Trophoblast cell (in vitro differentiated cells and primary cell): ENCODE results near the gene LMAN1L.

Experiments used
- DNase-seq, 2 donors: peaks; one replicate each; pipeline ENCODE4 v3.0.0-alpha.2; 2016
- H2AFZ ChIP-seq: 2 replicates; pipeline ENCODE4 v1.6.1; 2013; ENCODE audit warnings: low read length, moderate library complexity, mild to moderate bottlenecking; ENCODE audit not compliant: insufficient read depth, poor library complexity
- H2AK5ac ChIP-seq: 2 replicates; pipeline ENCODE4 v1.6.1; 2013; ENCODE audit warnings: mild to moderate bottlenecking, low read length
- H2BK120ac ChIP-seq: 2 replicates; pipeline ENCODE4 v1.6.1; 2013; ENCODE audit warnings: low read length, mild to moderate bottlenecking, moderate library complexity; ENCODE audit not compliant: insufficient read depth, poor library complexity
- H2BK12ac ChIP-seq: 2 replicates; pipeline ENCODE4 v1.6.1; 2013; ENCODE audit warnings: mild to moderate bottlenecking, low read length, moderate library complexity
- H2BK5ac ChIP-seq: 2 replicates; pipeline ENCODE4 v1.6.1; 2013; ENCODE audit warnings: low read length, low read depth, moderate library complexity, mild to moderate bottlenecking; ENCODE audit not compliant: poor library complexity
- H3K14ac ChIP-seq: 2 replicates; pipeline ENCODE4 v1.6.1; 2013; ENCODE audit warnings: mild to moderate bottlenecking, low read length
- H3K18ac ChIP-seq: 2 replicates; pipeline ENCODE4 v1.6.1; 2013; ENCODE audit warnings: mild to moderate bottlenecking, low read length
- H3K23ac ChIP-seq: 2 replicates; pipeline ENCODE4 v1.6.1; 2013; ENCODE audit warnings: low read length
- H3K27ac ChIP-seq: 2 replicates; pipeline ENCODE4 v1.5.1; 2013; ENCODE audit warnings: low read depth, mild to moderate bottlenecking, inconsistent platforms, low read length, moderate library complexity
- H3K27me3 ChIP-seq: 2 replicates; pipeline ENCODE4 v1.6.1; 2013; ENCODE audit warnings: inconsistent platforms, mild to moderate bottlenecking, low read length, moderate library complexity; ENCODE audit not compliant: insufficient read depth
- H3K36me3 ChIP-seq, 2 experiments: 1 replicate in 1 of 2; 2 replicates in 1 of 2; pipeline ENCODE4 v1.6.1; 2013; ENCODE audit warnings: low read length in 2 of 2, mild to moderate bottlenecking in 2 of 2, moderate library complexity in 1 of 2; ENCODE audit not compliant: insufficient read depth in 2 of 2, control insufficient read depth in 1 of 2
- H3K4ac ChIP-seq: 2 replicates; pipeline ENCODE4 v1.6.1; 2013; ENCODE audit warnings: low read depth, mild to moderate bottlenecking, low read length, moderate library complexity
- H3K4me1 ChIP-seq, 2 experiments: 1 replicate in 1 of 2; 2 replicates in 1 of 2; pipeline ENCODE4 v1.6.1; 2013; ENCODE audit warnings: low read length in 2 of 2, mild to moderate bottlenecking in 2 of 2, moderate library complexity in 1 of 2; ENCODE audit not compliant: insufficient read depth in 2 of 2, control insufficient read depth in 1 of 2
- H3K4me2 ChIP-seq: 2 replicates; pipeline ENCODE4 v1.6.1; 2013; ENCODE audit warnings: inconsistent platforms, mild to moderate bottlenecking, low read length, moderate library complexity
- H3K4me3 ChIP-seq: 2 replicates; pipeline ENCODE4 v1.5.1; 2013; ENCODE audit warnings: mild to moderate bottlenecking, low read depth, low read length, inconsistent platforms
- H3K79me1 ChIP-seq: one replicate; pipeline ENCODE4 v1.6.1; 2013; ENCODE audit warnings: low read length
- H3K79me2 ChIP-seq: 2 replicates; pipeline ENCODE4 v1.6.1; 2013; ENCODE audit warnings: low read length, mild to moderate bottlenecking; ENCODE audit not compliant: control insufficient read depth, insufficient read depth, poor library complexity
- H3K9ac ChIP-seq: 2 replicates; pipeline ENCODE4 v1.6.1; 2013; ENCODE audit warnings: mild to moderate bottlenecking, low read length
- H3K9me3 ChIP-seq: 2 replicates; pipeline ENCODE4 v1.6.1; 2013; ENCODE audit warnings: low read depth, mild to moderate bottlenecking, control low read depth, inconsistent platforms, low read length; ENCODE audit not compliant: insufficient read depth
- H4K12ac ChIP-seq: 2 replicates; pipeline ENCODE4 v1.6.1; 2013; ENCODE audit warnings: low read depth, mild to moderate bottlenecking, low read length, moderate library complexity
- H4K8ac ChIP-seq: 2 replicates; pipeline ENCODE4 v1.6.1; 2013; ENCODE audit warnings: low read depth, mild to moderate bottlenecking, low read length, moderate library complexity
- H4K91ac ChIP-seq: one replicate; pipeline ENCODE4 v1.6.1; 2013; ENCODE audit warnings: low read depth, mild to moderate bottlenecking, low read length, moderate library complexity
- WGBS: extraction: QIAGEN DNeasy Blood & Tissue Kit; methylation state at CpG from one replicate; pipeline ENCODE4 v1.1.7; 2013; ENCODE audit warnings: missing lambda C conversion rate; ENCODE audit not compliant: insufficient read length, insufficient coverage; ENCODE audit errors: extremely low coverage; 5-methylcytosine and 5-hydroxymethylcytosine counted together

LMAN1L gene

GRCh38 chr15:74768771-74769342, 43.8 kb upstream of the LMAN1L start:
- no peak overlapping the region for H2BK12ac ChIP-seq
- H4K12ac ChIP-seq, result no peak overlapping the region
- peak overlapping the region; percentile 2 for H3K4me2 ChIP-seq
- no CpG with 5 or more reads among the region's 9 CpGs for WGBS
- H4K8ac ChIP-seq, result no peak overlapping the region
- no peaks in the 10 kb centered on the region for H3K9me3 ChIP-seq
- H2BK120ac ChIP-seq, result no peak overlapping the region
- no peak overlapping the region for H3K4me3 ChIP-seq
- no peak overlapping the region for H3K4ac ChIP-seq
- H3K14ac ChIP-seq, result no peak overlapping the region
- peak; percentile 48 to 73 for DNase-seq
- H3K4me1 ChIP-seq, result no peaks in the 10 kb centered on the region
- no peak overlapping the region for H2BK5ac ChIP-seq
- no peak overlapping the region for H2AK5ac ChIP-seq
- no peaks in the 10 kb centered on the region for H3K27me3 ChIP-seq
- no peaks in the 10 kb centered on the region for H3K36me3 ChIP-seq
- H3K79me1 ChIP-seq, result no peaks in the 10 kb centered on the region
- no peak overlapping the region for H3K23ac ChIP-seq
- H3K9ac ChIP-seq, result no peak overlapping the region
- no peak overlapping the region for H2AFZ ChIP-seq
- H3K27ac ChIP-seq, result no peak overlapping the region
- no peak overlapping the region for H3K18ac ChIP-seq
- H4K91ac ChIP-seq, result no peak overlapping the region
- H3K79me2 ChIP-seq, result no peaks in the 10 kb centered on the region

GRCh38 chr15:74769463-74770025, 43.1 kb upstream of the LMAN1L start:
- no peak for DNase-seq
- no peak overlapping the region for H4K8ac ChIP-seq
- no peaks in the 10 kb centered on the region for H3K36me3 ChIP-seq
- H3K4me1 ChIP-seq, result no peaks in the 10 kb centered on the region
- no peak overlapping the region for H3K27ac ChIP-seq
- H2AFZ ChIP-seq, result no peak overlapping the region
- H3K4me2 ChIP-seq, result no peak overlapping the region
- H2BK120ac ChIP-seq, result no peak overlapping the region
- H4K12ac ChIP-seq, result no peak overlapping the region
- H3K9me3 ChIP-seq, result no peaks in the 10 kb centered on the region
- H3K79me2 ChIP-seq, result no peaks in the 10 kb centered on the region
- no peak overlapping the region for H3K18ac ChIP-seq
- H3K79me1 ChIP-seq, result no peaks in the 10 kb centered on the region
- no peak overlapping the region for H3K9ac ChIP-seq
- no peak overlapping the region for H3K4me3 ChIP-seq
- H3K27me3 ChIP-seq, result no peaks in the 10 kb centered on the region
- H3K23ac ChIP-seq, result no peak overlapping the region
- no peak overlapping the region for H2BK5ac ChIP-seq
- no peak overlapping the region for H4K91ac ChIP-seq
- no peak overlapping the region for H2AK5ac ChIP-seq
- no peak overlapping the region for H2BK12ac ChIP-seq
- WGBS, result no CpG with 5 or more reads among the region's 7 CpGs
- no peak overlapping the region for H3K4ac ChIP-seq
- H3K14ac ChIP-seq, result no peak overlapping the region

GRCh38 chr15:74770211-74770903, 42.3 kb upstream of the LMAN1L start:
- no peaks in the 10 kb centered on the region for H3K79me1 ChIP-seq
- H2AK5ac ChIP-seq, result no peak overlapping the region
- WGBS, result no CpG with 5 or more reads among the region's 4 CpGs
- no peak overlapping the region for H2BK12ac ChIP-seq
- H3K4me1 ChIP-seq, result no peaks in the 10 kb centered on the region
- no peak overlapping the region for H2BK120ac ChIP-seq
- no peak overlapping the region for H3K23ac ChIP-seq
- no peak for DNase-seq
- H3K18ac ChIP-seq, result no peak overlapping the region
- H3K4me3 ChIP-seq, result no peak overlapping the region
- H4K8ac ChIP-seq, result no peak overlapping the region
- no peaks in the 10 kb centered on the region for H3K36me3 ChIP-seq
- no peak overlapping the region for H3K4me2 ChIP-seq
- H3K9ac ChIP-seq, result no peak overlapping the region
- no peak overlapping the region for H3K4ac ChIP-seq
- H3K14ac ChIP-seq, result no peak overlapping the region
- no peak overlapping the region for H4K12ac ChIP-seq
- H3K27me3 ChIP-seq, result no peaks in the 10 kb centered on the region
- H3K9me3 ChIP-seq, result no peaks in the 10 kb centered on the region
- H3K27ac ChIP-seq, result no peak overlapping the region
- no peak overlapping the region for H4K91ac ChIP-seq
- no peak overlapping the region for H2AFZ ChIP-seq
- H2BK5ac ChIP-seq, result no peak overlapping the region
- H3K79me2 ChIP-seq, result no peaks in the 10 kb centered on the region

DNA sequence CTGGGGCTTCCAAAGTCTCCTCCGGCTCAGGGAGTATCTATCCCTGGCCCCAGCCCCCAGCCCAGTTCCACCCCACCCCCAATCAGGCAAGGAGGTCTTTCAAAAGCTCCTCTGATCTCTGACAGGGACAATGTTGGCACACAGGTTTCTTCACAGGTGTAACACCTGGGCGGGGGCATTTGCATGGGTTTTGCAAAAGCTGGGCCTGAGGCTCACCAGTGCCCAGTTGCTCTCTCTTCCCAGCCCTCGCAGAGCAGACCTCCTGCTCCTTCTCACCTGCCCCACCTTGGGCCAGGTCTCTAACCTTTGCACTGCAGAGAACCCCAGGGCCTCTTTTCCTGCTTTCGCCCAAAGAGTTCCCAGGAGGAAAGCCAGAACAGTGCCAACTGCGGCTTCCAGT, 39.3 kb upstream of the LMAN1L start:
- Histone ChIP-seq H3K23ac (no peak overlapping the region), H3K79me2 (no peaks in the 10 kb centered on the region), H3K18ac (no peak overlapping the region), H2AFZ (no peak overlapping the region), H4K8ac (no peak overlapping the region), H4K12ac (no peak overlapping the region), H3K4ac (no peak overlapping the region), H3K4me3 (no peak overlapping the region), H3K14ac (no peak overlapping the region), H2BK120ac (no peak overlapping the region), H3K9me3 (no peaks in the 10 kb centered on the region), H3K27ac (no peak overlapping the region), H3K79me1 (no peaks in the 10 kb centered on the region), H3K4me1 (peaks cover 8 to 10% of the 10 kb centered on the region in 2 experiments), H3K4me2 (no peak overlapping the region), H3K36me3 (no peaks in the 10 kb centered on the region), H2BK12ac (no peak overlapping the region), H2BK5ac (no peak overlapping the region), H3K27me3 (no peaks in the 10 kb centered on the region), H3K9ac (no peak overlapping the region), H4K91ac (no peak overlapping the region), H2AK5ac (no peak overlapping the region)
- DNase-seq, result no peak
- no CpG with 5 or more reads among the region's 5 CpGs for WGBS
